OCI-LY1 (cell line): ENCODE data around the gene LY6G5C.

Experiments used
- H2AFZ ChIP-seq: fragments of 200-600 bp; sonication (generic), shearing (Covaris generic); 2 replicates; pipeline ENCODE4 v1.6.0; 2014; ENCODE audit warnings: antibody characterized with exemption, mild to moderate bottlenecking, low read length
- H3F3A ChIP-seq: fragments of 200-600 bp; sonication (generic), shearing (Covaris generic); 2 replicates; pipeline ENCODE4 v1.6.0; 2014; ENCODE audit warnings: mild to moderate bottlenecking, antibody characterized with exemption, low read length, moderate library complexity; ENCODE audit not compliant: insufficient read depth
- H3K27ac ChIP-seq: fragments of 200-600 bp; sonication (generic); 2 replicates; pipeline ENCODE4 v1.5.1; 2014; ENCODE audit warnings: low read length, mixed run types, mild to moderate bottlenecking, low read depth; ENCODE audit not compliant: poor library complexity, severe bottlenecking
- H3K27me3 ChIP-seq: fragments of 200-600 bp; sonication (generic); 2 replicates; pipeline ENCODE4 v1.6.0; 2014; ENCODE audit warnings: antibody characterized with exemption, mild to moderate bottlenecking, low read length, moderate library complexity; ENCODE audit not compliant: insufficient read depth
- H3K36me3 ChIP-seq: fragments of 200-600 bp; sonication (generic); 2 replicates; pipeline ENCODE4 v1.6.1; 2014; ENCODE audit warnings: mild to moderate bottlenecking, antibody characterized with exemption, low read length, moderate library complexity, mixed read lengths; ENCODE audit not compliant: insufficient read depth
- H3K4me1 ChIP-seq: fragments of 200-600 bp; sonication (generic); 2 replicates; pipeline ENCODE4 v1.5.1; 2014; ENCODE audit warnings: mild to moderate bottlenecking, low read length, moderate library complexity; ENCODE audit not compliant: insufficient read depth, severe bottlenecking
- H3K4me2 ChIP-seq: fragments of 200-600 bp; sonication (generic), shearing (Covaris generic); 2 replicates; pipeline ENCODE4 v1.6.1; 2014; ENCODE audit warnings: low read length
- H3K4me3 ChIP-seq: fragments of 200-600 bp; sonication (generic); 2 replicates; pipeline ENCODE4 v1.5.1; 2014; ENCODE audit warnings: low read length, low read depth, mild to moderate bottlenecking, mixed read lengths; ENCODE audit not compliant: poor library complexity, severe bottlenecking
- H3K79me2 ChIP-seq: fragments of 200-600 bp; shearing (Covaris generic); 2 replicates; pipeline ENCODE4 v1.6.1; 2016; ENCODE audit warnings: mixed run types, low read length, mixed read lengths; ENCODE audit not compliant: insufficient read depth
- H3K9ac ChIP-seq: fragments of 200-600 bp; sonication (generic), shearing (Covaris generic); 2 replicates; pipeline ENCODE4 v1.6.1; 2014; ENCODE audit warnings: mild to moderate bottlenecking, low read length, mixed read lengths
- H3K9me2 ChIP-seq: fragments of 200-600 bp; sonication (generic), shearing (Covaris generic); 2 replicates; pipeline ENCODE4 v1.6.1; 2014; ENCODE audit warnings: low read depth, mild to moderate bottlenecking, low read length, mixed read lengths
- H3K9me3 ChIP-seq: fragments of 200-600 bp; shearing (Covaris generic); 2 replicates; pipeline ENCODE4 v1.6.1; 2014; ENCODE audit warnings: low read length, mixed read lengths
- H4K20me1 ChIP-seq: fragments of 200-600 bp; sonication (generic), shearing (Covaris generic); 2 replicates; pipeline ENCODE4 v1.6.0; 2016; ENCODE audit warnings: mild to moderate bottlenecking, low read length; ENCODE audit not compliant: insufficient read depth
- CTCF ChIP-seq: fragments of 200-600 bp; sonication (generic), shearing (Covaris generic); IDR thresholded peaks from 2 replicates; pipeline ENCODE4 v1.5.1; 2017; ENCODE audit warnings: mild to moderate bottlenecking, antibody characterized with exemption, low read length, moderate library complexity, mixed read lengths
- EZH2 ChIP-seq: fragments of 200-600 bp; sonication (generic), shearing (Covaris generic); IDR thresholded peaks from 2 replicates; pipeline ENCODE4 v1.8.0; 2017; ENCODE audit warnings: borderline replicate concordance, mixed run types, mild to moderate bottlenecking, antibody characterized with exemption, low read length, moderate library complexity, mixed read lengths

Gene LY6G5C

GRCh38 chr6:31641370-31641769 is 39.5 kb downstream of the LY6G5C start:
- H3K79me2 ChIP-seq, result no peaks in the 10 kb centered on the region
- no peaks in the 10 kb centered on the region for H4K20me1 ChIP-seq
- no peak overlapping the region for H3K4me3 ChIP-seq
- H3K36me3 ChIP-seq, result peaks cover 96% of the 10 kb centered on the region
- no peaks in the 10 kb centered on the region for H3K4me1 ChIP-seq
- H3K9me2 ChIP-seq, result no peaks in the 10 kb centered on the region
- no peak overlapping the region for H3K9ac ChIP-seq
- no peaks in the 10 kb centered on the region for H3K27me3 ChIP-seq
- no peaks in the 10 kb centered on the region for H3K9me3 ChIP-seq
- H3K27ac ChIP-seq, result no peak overlapping the region
- H3F3A ChIP-seq, result peaks cover 4% of the 10 kb centered on the region; the same call in 1 of the 2 replicates
- H3K4me2 ChIP-seq, result no peak overlapping the region
- H2AFZ ChIP-seq, result no peak overlapping the region
- TF ChIP-seq CTCF (no peak), EZH2 (no peak)

DNA sequence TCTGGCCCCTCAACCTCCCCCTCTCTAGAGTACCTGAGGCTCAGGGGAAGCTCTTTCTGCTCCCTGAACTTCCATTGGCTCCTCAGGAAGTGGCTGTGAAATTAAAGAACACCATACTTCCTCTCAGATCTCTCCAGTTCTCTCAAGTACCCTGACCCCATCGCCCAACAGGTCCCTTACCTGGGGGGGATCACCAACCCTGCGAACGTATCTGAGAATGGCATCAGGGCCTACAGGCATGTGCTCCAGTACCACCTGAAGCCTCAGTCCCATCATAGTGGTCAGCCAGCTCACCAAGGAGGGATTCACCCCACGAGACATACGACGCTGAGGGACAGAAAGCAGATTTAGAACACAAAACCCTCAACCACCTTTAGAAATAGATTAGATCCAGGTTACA is 40.3 kb downstream of the LY6G5C start:
- no peaks in the 10 kb centered on the region for H3K4me1 ChIP-seq
- H3K79me2 ChIP-seq, result no peaks in the 10 kb centered on the region
- no peaks in the 10 kb centered on the region for H3K9me2 ChIP-seq
- H3F3A ChIP-seq, result peaks cover 4% of the 10 kb centered on the region; the same call in 1 of the 2 replicates
- H3K4me2 ChIP-seq, result no peak overlapping the region
- H3K9me3 ChIP-seq, result no peaks in the 10 kb centered on the region
- H3K36me3 ChIP-seq, result peaks cover 96% of the 10 kb centered on the region
- H3K9ac ChIP-seq, result no peak overlapping the region
- no peak overlapping the region for H3K4me3 ChIP-seq
- H3K27me3 ChIP-seq, result no peaks in the 10 kb centered on the region
- TF ChIP-seq CTCF, result no peak
- TF ChIP-seq EZH2, result no peak
- H2AFZ ChIP-seq, result no peak overlapping the region
- no peak overlapping the region for H3K27ac ChIP-seq
- H4K20me1 ChIP-seq, result no peaks in the 10 kb centered on the region

DNA sequence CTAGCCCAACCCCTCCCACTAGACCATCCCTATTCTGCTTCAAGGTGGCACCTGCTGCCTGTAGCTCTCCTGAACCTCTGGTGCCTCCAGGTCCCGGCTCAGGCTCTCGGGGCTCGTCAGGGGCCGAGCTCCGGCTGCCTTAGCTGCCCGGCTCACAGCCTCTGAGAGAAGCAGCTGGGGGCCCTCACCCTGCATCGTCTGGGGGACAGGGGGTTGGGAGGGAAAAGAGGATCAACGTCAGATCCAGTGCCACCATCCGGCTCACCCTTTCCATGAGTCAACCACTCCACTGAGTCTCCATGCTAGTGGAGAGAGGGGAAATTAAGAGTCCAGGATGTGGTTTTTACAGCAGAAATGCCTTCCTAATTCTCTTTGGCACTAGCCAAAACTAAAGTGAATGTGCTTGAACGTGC is 41.4 kb downstream of the LY6G5C start:
- no peaks in the 10 kb centered on the region for H4K20me1 ChIP-seq
- H3K27ac ChIP-seq, result peak overlapping the region; percentile 6
- no peak overlapping the region for H3K4me3 ChIP-seq
- peaks cover 96% of the 10 kb centered on the region for H3K36me3 ChIP-seq
- no peaks in the 10 kb centered on the region for H3K9me3 ChIP-seq
- H3F3A ChIP-seq, result peaks cover 4% of the 10 kb centered on the region; the same call in 1 of the 2 replicates
- no peaks in the 10 kb centered on the region for H3K4me1 ChIP-seq
- no peaks in the 10 kb centered on the region for H3K9me2 ChIP-seq
- no peak overlapping the region for H2AFZ ChIP-seq
- H3K79me2 ChIP-seq, result no peaks in the 10 kb centered on the region
- H3K4me2 ChIP-seq, result no peak overlapping the region
- no peaks in the 10 kb centered on the region for H3K27me3 ChIP-seq
- TF ChIP-seq EZH2, result no peak
- TF ChIP-seq CTCF, result no peak
- H3K9ac ChIP-seq, result no peak overlapping the region
